ENCODE results near the gene PDE4B. TPM values are rescaled to one million over a fixed set of nuclear protein-coding genes. Genes with fewer than 3 reads are reported as not detected.

PDE4B gene
- total and polyA plus RNA-seq, 9 of the 15 experiments (the other 6 are each of a cell fraction or from before 2014, with no cell fraction given) = 0.09 TPM; not detected in 8

DNA sequence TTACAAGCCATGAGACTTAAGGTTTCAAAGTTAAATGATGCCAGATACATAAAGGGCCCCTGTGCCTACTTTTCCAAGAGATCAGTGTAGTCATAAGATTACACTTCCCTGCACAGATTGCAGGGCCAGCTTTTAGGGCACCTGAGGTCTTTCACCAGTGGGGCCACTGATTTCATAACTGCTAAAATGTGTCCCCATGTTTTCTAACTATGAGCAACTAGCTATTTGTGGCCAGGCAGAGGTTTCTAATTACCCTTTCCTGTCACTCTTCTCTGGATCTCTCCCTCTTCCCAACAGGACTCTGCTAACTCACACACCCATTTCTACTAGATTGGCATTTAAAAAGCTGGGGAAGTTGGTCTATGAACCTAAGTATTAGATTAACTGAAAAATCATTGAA, 534.2 kb downstream of the PDE4B start:
- DNase-seq (ENCODE audit: extremely low read depth in 1 of 4, low spot score in 3 of 4) = no peak
- Histone ChIP-seq H3K27me3 (ENCODE audit: control insufficient read depth in 2 of 2, insufficient read depth in 2 of 2, low read length in 2 of 2) (no peaks in the 10 kb centered on the region; a peak in 1 of 5 replicates), H4K20me1 (replicated peaks; ENCODE audit: control insufficient read depth, insufficient read depth, low read length) (no peaks in the 10 kb centered on the region), H3K9me3 (replicated peaks; ENCODE audit: control insufficient read depth, insufficient read depth, low read depth, low read length) (no peaks in the 10 kb centered on the region), H3K4me2 (ENCODE audit: insufficient read depth, low read length) (no peak overlapping the region), H3K9me1 (ENCODE audit: control insufficient read depth, insufficient read depth, low read length) (no peaks in the 10 kb centered on the region), H3K4me3 (no peak overlapping the region), H2AFZ (ENCODE audit: low read depth, low read length) (no peak overlapping the region), H3K36me3 (ENCODE audit: control insufficient read depth, insufficient read depth, low read length) (no peaks in the 10 kb centered on the region), H3K27ac (ENCODE audit: extremely low read depth, low read depth, low read length) (no peak overlapping the region), H3K79me2 (ENCODE audit: control insufficient read depth, insufficient read depth, low read length) (no peaks in the 10 kb centered on the region), H3K9ac (ENCODE audit: insufficient read depth in 1 of 2, low read depth in 2 of 2, low read length in 2 of 2) (no peak overlapping the region), H3K4me1 (replicated peaks in 1 of 2; ENCODE audit: control insufficient read depth in 2 of 2, insufficient read depth in 2 of 2, low read length in 2 of 2) (no peaks in the 10 kb centered on the region)
- no peak for TF ChIP-seq ZC3H4 (CRISPR knock-in tag; IDR thresholded peaks at IDR 0.05; ENCODE audit: borderline replicate concordance)
- no peak for FAIRE-seq
- in situ Hi-C loops (cut with MboI) = no loop called here
- BruUV-seq (replicated peaks) = no TSS peak
- intact Hi-C loops (cut with micrococcal nuclease) = no loop called here
- CTCF ChIA-PET (ENCODE audit: low intra/inter-chr PET ratio) = no interaction called here
- POLR2A ChIA-PET = no interaction called here
- ATAC-seq = no peak

GRCh38 chr1:66327588-66327987, 534.9 kb downstream of the PDE4B start:
- H3K79me2 ChIP-seq (ENCODE audit: control insufficient read depth, insufficient read depth, low read length) = no peaks in the 10 kb centered on the region
- H2AFZ ChIP-seq (ENCODE audit: low read depth, low read length) = no peak overlapping the region
- H3K36me3 ChIP-seq (ENCODE audit: control insufficient read depth, insufficient read depth, low read length) = no peaks in the 10 kb centered on the region
- H3K9me3 ChIP-seq (replicated peaks; ENCODE audit: control insufficient read depth, insufficient read depth, low read depth, low read length) = no peaks in the 10 kb centered on the region
- H3K9me1 ChIP-seq (ENCODE audit: control insufficient read depth, insufficient read depth, low read length) = no peaks in the 10 kb centered on the region
- no TSS peak for BruUV-seq (replicated peaks)
- in situ Hi-C loops (cut with MboI) (no loop called here), intact Hi-C loops (cut with micrococcal nuclease) (no loop called here)
- CTCF ChIA-PET (ENCODE audit: low intra/inter-chr PET ratio) = no interaction called here
- WGBS (ENCODE audit: insufficient coverage, low coverage, missing lambda C conversion rate) = 0% methylated on average over 2 of the region's 2 CpGs
- no peak overlapping the region for H3K4me3 ChIP-seq
- POLR2A ChIA-PET = no interaction called here
- H3K9ac ChIP-seq (ENCODE audit: insufficient read depth in 1 of 2, low read depth in 2 of 2, low read length in 2 of 2) = no peak overlapping the region
- H3K27ac ChIP-seq (ENCODE audit: extremely low read depth, low read depth, low read length) = no peak overlapping the region
- peaks cover 2 to 6% of the 10 kb centered on the region in 2 experiments; a peak in 1 of 5 replicates for H3K27me3 ChIP-seq (ENCODE audit: control insufficient read depth in 2 of 2, insufficient read depth in 2 of 2, low read length in 2 of 2)
- H4K20me1 ChIP-seq (replicated peaks; ENCODE audit: control insufficient read depth, insufficient read depth, low read length) = no peaks in the 10 kb centered on the region
- H3K4me2 ChIP-seq (ENCODE audit: insufficient read depth, low read length) = no peak overlapping the region
- ATAC-seq (no peak), FAIRE-seq (no peak), DNase-seq (ENCODE audit: extremely low read depth in 1 of 4, low spot score in 3 of 4) (no peak)
- H3K4me1 ChIP-seq (replicated peaks in 1 of 2; ENCODE audit: control insufficient read depth in 2 of 2, insufficient read depth in 2 of 2, low read length in 2 of 2) = no peaks in the 10 kb centered on the region
- TF ChIP-seq, protein P1, sequence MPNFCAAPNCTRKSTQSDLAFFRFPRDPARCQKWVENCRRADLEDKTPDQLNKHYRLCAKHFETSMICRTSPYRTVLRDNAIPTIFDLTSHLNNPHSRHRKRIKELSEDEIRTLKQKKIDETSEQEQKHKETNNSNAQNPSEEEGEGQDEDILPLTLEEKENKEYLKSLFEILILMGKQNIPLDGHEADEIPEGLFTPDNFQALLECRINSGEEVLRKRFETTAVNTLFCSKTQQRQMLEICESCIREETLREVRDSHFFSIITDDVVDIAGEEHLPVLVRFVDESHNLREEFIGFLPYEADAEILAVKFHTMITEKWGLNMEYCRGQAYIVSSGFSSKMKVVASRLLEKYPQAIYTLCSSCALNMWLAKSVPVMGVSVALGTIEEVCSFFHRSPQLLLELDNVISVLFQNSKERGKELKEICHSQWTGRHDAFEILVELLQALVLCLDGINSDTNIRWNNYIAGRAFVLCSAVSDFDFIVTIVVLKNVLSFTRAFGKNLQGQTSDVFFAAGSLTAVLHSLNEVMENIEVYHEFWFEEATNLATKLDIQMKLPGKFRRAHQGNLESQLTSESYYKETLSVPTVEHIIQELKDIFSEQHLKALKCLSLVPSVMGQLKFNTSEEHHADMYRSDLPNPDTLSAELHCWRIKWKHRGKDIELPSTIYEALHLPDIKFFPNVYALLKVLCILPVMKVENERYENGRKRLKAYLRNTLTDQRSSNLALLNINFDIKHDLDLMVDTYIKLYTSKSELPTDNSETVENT (CRISPR knock-in tag; IDR thresholded peaks at IDR 0.05) = no peak
- TF ChIP-seq, protein P2, sequence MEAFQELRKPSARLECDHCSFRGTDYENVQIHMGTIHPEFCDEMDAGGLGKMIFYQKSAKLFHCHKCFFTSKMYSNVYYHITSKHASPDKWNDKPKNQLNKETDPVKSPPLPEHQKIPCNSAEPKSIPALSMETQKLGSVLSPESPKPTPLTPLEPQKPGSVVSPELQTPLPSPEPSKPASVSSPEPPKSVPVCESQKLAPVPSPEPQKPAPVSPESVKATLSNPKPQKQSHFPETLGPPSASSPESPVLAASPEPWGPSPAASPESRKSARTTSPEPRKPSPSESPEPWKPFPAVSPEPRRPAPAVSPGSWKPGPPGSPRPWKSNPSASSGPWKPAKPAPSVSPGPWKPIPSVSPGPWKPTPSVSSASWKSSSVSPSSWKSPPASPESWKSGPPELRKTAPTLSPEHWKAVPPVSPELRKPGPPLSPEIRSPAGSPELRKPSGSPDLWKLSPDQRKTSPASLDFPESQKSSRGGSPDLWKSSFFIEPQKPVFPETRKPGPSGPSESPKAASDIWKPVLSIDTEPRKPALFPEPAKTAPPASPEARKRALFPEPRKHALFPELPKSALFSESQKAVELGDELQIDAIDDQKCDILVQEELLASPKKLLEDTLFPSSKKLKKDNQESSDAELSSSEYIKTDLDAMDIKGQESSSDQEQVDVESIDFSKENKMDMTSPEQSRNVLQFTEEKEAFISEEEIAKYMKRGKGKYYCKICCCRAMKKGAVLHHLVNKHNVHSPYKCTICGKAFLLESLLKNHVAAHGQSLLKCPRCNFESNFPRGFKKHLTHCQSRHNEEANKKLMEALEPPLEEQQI (IDR thresholded peaks at IDR 0.05) = no peak
- TF ChIP-seq SPI1 (IDR thresholded peaks at IDR 0.05; ENCODE audit: borderline replicate concordance, low read depth, low read length) = 0 out of 2 replicates have a peak, but pooled peaks have one; percentile 17
- no peak for TF ChIP-seq ZC3H11A (IDR thresholded peaks at IDR 0.05; ENCODE audit: low read depth, low read length)
- no peak for TF ChIP-seq CBFA2T3 (IDR thresholded peaks at IDR 0.05)
